Testis (tissue), 3 donors: ENCODE results near the gene NSUN3. TPM values are rescaled to one million over a fixed set of nuclear protein-coding genes. Genes with fewer than 3 reads are reported as not detected.

Experiments used
- DNase-seq: peaks from one replicate; pipeline ENCODE4 v3.0.0-alpha.2; 2019
- H3K27ac ChIP-seq, 2 donors: fragments of 200-600 bp; sonication (generic); one replicate each; pipeline ENCODE4 v1.5.1; 2019
- H3K27me3 ChIP-seq: fragments of 200-600 bp; sonication (generic); one replicate; pipeline ENCODE4 v1.5.1; 2019
- H3K36me3 ChIP-seq: fragments of 200-600 bp; sonication (generic); one replicate; pipeline ENCODE4 v1.5.1; 2017; ENCODE audit warnings: low read depth; ENCODE audit errors: missing control alignments
- H3K4me1 ChIP-seq: fragments of 200-600 bp; sonication (generic); one replicate; pipeline ENCODE4 v1.5.1; 2019
- H3K4me3 ChIP-seq, 2 donors: fragments of 200-600 bp; sonication (generic); one replicate each; pipeline ENCODE4 v1.5.1; 2017 to 2019
- H3K9me3 ChIP-seq: fragments of 200-600 bp; sonication (generic); one replicate; pipeline ENCODE4 v1.5.1; 2017
- CTCF ChIP-seq, 3 experiments: fragments of 450-650 bp in 2 of 3; fragments of 200-600 bp in 1 of 3; sonication (generic) in 1 of 3; IDR thresholded peaks; one replicate each; pipeline ENCODE4 v1.5.1; 2016 to 2019; ENCODE audit warnings: antibody characterized with exemption in 3 of 3, mild to moderate bottlenecking in 2 of 3, moderate library complexity in 1 of 3
- POLR2A ChIP-seq: fragments of 450-650 bp; IDR thresholded peaks from one replicate; pipeline ENCODE4 v1.6.1; 2017; ENCODE audit warnings: antibody characterized with exemption, mild to moderate bottlenecking, moderate library complexity
- WGBS, 2 donors: methylation state at CpG; one replicate each; pipeline ENCODE4 v1.1.5; 2018; 5-methylcytosine and 5-hydroxymethylcytosine counted together
- intact Hi-C: fragments of 100-400 bp; cut with DNase I; formaldehyde crosslinking; loops from one replicate; pipeline ENCODE4 v1.15.1; 2023; ENCODE audit warnings: low total_unique reads
- polyA plus RNA-seq: library from polyadenylated mRNA; stranded (reverse); fragments of 350-450 nt; fragmentation: Illumina TruSeq; extraction: RNeasy Lipid Tissue Mini Kit (QIAGEN cat#74804); gene quantifications from one replicate; pipeline ENCODE4 v1.2.3, GENCODE V29; 2014; ENCODE audit warnings: low read depth, low replicate concordance; ENCODE audit not compliant: insufficient read depth
- total RNA-seq, 2 donors: library from RNA; depleted of rRNA; stranded (reverse); fragments of >200 nt; gene quantifications; one replicate each; pipeline ENCODE4 v1.2.3, GENCODE V29; 2016

The NSUN3 gene
- total and polyA plus RNA-seq, 3 donors from 2014 or later, result 9.3 to 19.6 (median 19.1) TPM

- Histone ChIP-seq H3K36me3 (no peaks in the 10 kb centered on the region), H3K4me3 (no peak overlapping the region), H3K4me1 (peaks cover 10% of the 10 kb centered on the region), H3K9me3 (no peaks in the 10 kb centered on the region), H3K27me3 (no peaks in the 10 kb centered on the region), H3K27ac (no peak overlapping the region)
- 55 to 81% methylated on average over 1 of the region's 1 CpG for WGBS, 2 donors
- no peak for TF ChIP-seq CTCF (IDR thresholded peaks at IDR 0.05)
- no peak for TF ChIP-seq POLR2A
- intact Hi-C loops, result no loop called here
- DNase-seq, result no peak
These were observed 26.3 kb downstream of the NSUN3 start for GRCh38 chr3:94089126-94089525.

GRCh38 chr3:94092086-94092485 lies 29.2 kb downstream of the NSUN3 start:
- peaks cover 10% of the 10 kb centered on the region for H3K4me1 ChIP-seq
- no peaks in the 10 kb centered on the region for H3K9me3 ChIP-seq
- no peak overlapping the region for H3K27ac ChIP-seq
- no peak for DNase-seq
- TF ChIP-seq POLR2A, result no peak
- TF ChIP-seq CTCF (IDR thresholded peaks at IDR 0.05), result no peak
- H3K36me3 ChIP-seq, result no peaks in the 10 kb centered on the region
- no peak overlapping the region for H3K4me3 ChIP-seq
- no peaks in the 10 kb centered on the region for H3K27me3 ChIP-seq
- intact Hi-C loops, result no loop called here
- 92 to 93% methylated on average over 1 of the region's 1 CpG for WGBS, 2 donors

- no peak for TF ChIP-seq CTCF (IDR thresholded peaks at IDR 0.05)
- TF ChIP-seq POLR2A, result no peak
- DNase-seq, result no peak
These were observed 30.3 kb downstream of the NSUN3 start for GRCh38 chr3:94093151-94093550.

GRCh38 chr3:94095111-94095510 lies 32.2 kb downstream of the NSUN3 start:
- no peaks in the 10 kb centered on the region for H3K36me3 ChIP-seq
- no peaks in the 10 kb centered on the region for H3K27me3 ChIP-seq
- TF ChIP-seq POLR2A (no peak), CTCF (IDR thresholded peaks at IDR 0.05) (no peak)
- intact Hi-C loops, result no loop called here
- no peak for DNase-seq
- WGBS, 2 donors, result 95 to 100% methylated on average over 2 of the region's 2 CpGs
- no peak overlapping the region for H3K4me3 ChIP-seq
- no peaks in the 10 kb centered on the region for H3K9me3 ChIP-seq
- peaks cover 5% of the 10 kb centered on the region for H3K4me1 ChIP-seq
- H3K27ac ChIP-seq, result peak overlapping the region; percentile 17 to 46

More at GRCh38 chr3:94093151-94093550, 30.3 kb downstream of the NSUN3 start:
- Histone ChIP-seq H3K9me3 (no peaks in the 10 kb centered on the region), H3K4me1 (peaks cover 7% of the 10 kb centered on the region), H3K27ac (no peak overlapping the region), H3K27me3 (no peaks in the 10 kb centered on the region), H3K36me3 (no peaks in the 10 kb centered on the region), H3K4me3 (no peak overlapping the region)
- 76 to 79% methylated on average over 1 of the region's 1 CpG for WGBS, 2 donors
- intact Hi-C loops, result no loop called here

GRCh38 chr3:94098452-94098851 lies 35.6 kb downstream of the NSUN3 start:
- no peak overlapping the region for H3K4me3 ChIP-seq
- no peak overlapping the region for H3K27ac ChIP-seq
- intact Hi-C loops, result no loop called here
- WGBS, 2 donors, result 62 to 75% methylated on average over 3 of the region's 3 CpGs
- no peaks in the 10 kb centered on the region for H3K36me3 ChIP-seq
- H3K9me3 ChIP-seq, result no peaks in the 10 kb centered on the region
- DNase-seq, result no peak
- TF ChIP-seq POLR2A, result no peak
- no peak for TF ChIP-seq CTCF (IDR thresholded peaks at IDR 0.05)
- no peaks in the 10 kb centered on the region for H3K27me3 ChIP-seq
- H3K4me1 ChIP-seq, result peaks cover 2% of the 10 kb centered on the region
